GM19240 (cell line): Measurements from ENCODE around the gene ALKAL2.

Experiments used
- DNase-seq: peaks from one replicate; pipeline ENCODE4 v3.0.0; 2011; ENCODE audit warnings: low spot score; ENCODE audit not compliant: insufficient read length

The ALKAL2 gene

GRCh38 chr2:290090-290722 is 2.3 kb upstream of the ALKAL2 start:
- no peak for DNase-seq

- DNase-seq = no peak
These were observed 1.6 kb upstream of the ALKAL2 start for GRCh38 chr2:289362-290089.

- DNase-seq = no peak
These were observed 969 bp upstream of the ALKAL2 start for GRCh38 chr2:288758-289361.

GRCh38 chr2:287471-287885 is 413 bp downstream of the ALKAL2 start:
- no peak for DNase-seq

- DNase-seq = no peak
These were observed 1.0 kb downstream of the ALKAL2 start for GRCh38 chr2:286774-287392.

- DNase-seq = no peak
These were observed 1.9 kb downstream of the ALKAL2 start for GRCh38 chr2:286035-286434.

- DNase-seq = no peak
These were observed 2.4 kb downstream of the ALKAL2 start for GRCh38 chr2:285531-285930.

- DNase-seq = no peak
These were observed 2.9 kb downstream of the ALKAL2 start for GRCh38 chr2:284896-285492.

GRCh38 chr2:283996-284794 is 3.7 kb downstream of the ALKAL2 start:
- no peak for DNase-seq

- DNase-seq = no peak
These were observed 5.3 kb downstream of the ALKAL2 start for GRCh38 chr2:282371-283263.

- DNase-seq = no peak
These were observed 6.5 kb downstream of the ALKAL2 start for GRCh38 chr2:281381-281780.

GRCh38 chr2:280650-281110 is 7.2 kb downstream of the ALKAL2 start:
- no peak for DNase-seq

GRCh38 chr2:279956-280649 is 7.8 kb downstream of the ALKAL2 start:
- no peak for DNase-seq

GRCh38 chr2:279366-279765 is 8.5 kb downstream of the ALKAL2 start:
- no peak for DNase-seq

GRCh38 chr2:278927-279320 is 9.0 kb downstream of the ALKAL2 start:
- DNase-seq = no peak

- DNase-seq = no peak
These were observed 9.5 kb downstream of the ALKAL2 start for GRCh38 chr2:278312-278926.

- DNase-seq = no peak
These were observed 12.4 kb downstream of the ALKAL2 start for GRCh38 chr2:275466-275865.

- no peak for DNase-seq
These were observed 13.4 kb downstream of the ALKAL2 start for GRCh38 chr2:274503-274902.

GRCh38 chr2:273333-273732 is 14.6 kb downstream of the ALKAL2 start:
- DNase-seq = no peak
